Kidney (tissue), 14 donors: ENCODE data around the gene NTRK1. TPM values are rescaled to one million over a fixed set of nuclear protein-coding genes. Genes with fewer than 3 reads are reported as not detected.

Source experiments
- DNase-seq, 5 donors: peaks; one replicate each; pipeline ENCODE4 v3.0.0-alpha.2; 2013 to 2020
- FAIRE-seq: peaks from 2 replicates; lab custom pipeline; 2012; peaks lifted over from hg19 to GRCh38; lab: Jason Lieb, UNC
- H3K27ac ChIP-seq, 2 donors: one replicate each; pipeline ENCODE4 v1.7.0; 2013; ENCODE audit warnings: low read depth in 2 of 2, low read length in 2 of 2, inconsistent platforms in 1 of 2
- H3K27me3 ChIP-seq: one replicate; pipeline ENCODE4 v1.7.1; 2013; ENCODE audit warnings: low read length, inconsistent platforms; ENCODE audit not compliant: control insufficient read depth, insufficient read depth
- H3K36me3 ChIP-seq, 3 donors: one replicate each; pipeline versions ENCODE4 v1.7.0 to v1.7.1; 2013; ENCODE audit warnings: low read length in 3 of 3, control low read depth in 1 of 3, inconsistent platforms in 1 of 3; ENCODE audit not compliant: insufficient read depth in 3 of 3, control insufficient read depth in 2 of 3
- H3K4me1 ChIP-seq, 3 donors: one replicate each; pipeline versions ENCODE4 v1.7.0 to v1.7.1; 2013; ENCODE audit warnings: low read length in 3 of 3, inconsistent platforms in 1 of 3, low read depth in 1 of 3; ENCODE audit not compliant: control insufficient read depth in 2 of 3, insufficient read depth in 2 of 3
- H3K4me3 ChIP-seq, 3 donors: one replicate each; pipeline versions ENCODE4 v1.7.0 to v1.8.1; 2013; ENCODE audit warnings: low read length in 3 of 3, control low read depth in 1 of 3, inconsistent platforms in 1 of 3
- H3K9ac ChIP-seq, 3 donors: one replicate each; pipeline versions ENCODE4 v1.7.0 to v1.7.1; 2013; ENCODE audit warnings: low read length in 3 of 3, control low read depth in 1 of 3, inconsistent platforms in 1 of 3
- H3K9me3 ChIP-seq, 3 donors: one replicate each; pipeline versions ENCODE4 v1.7.0 to v1.7.1; 2013; ENCODE audit warnings: low read length in 3 of 3, control low read depth in 1 of 3, inconsistent platforms in 1 of 3; ENCODE audit not compliant: control insufficient read depth in 2 of 3, insufficient read depth in 1 of 3
- CTCF ChIP-seq: IDR thresholded peaks from 3 replicates; pipeline ENCODE4 v1.5.1; 2012; ENCODE audit warnings: mild to moderate bottlenecking, moderate library complexity, borderline replicate concordance; ENCODE audit not compliant: insufficient read depth; ENCODE audit errors: extremely low read depth
- intact Hi-C: fragments of 100-400 bp; cut with DNase I; formaldehyde crosslinking; loops from one replicate; pipeline ENCODE4 v1.11.1; 2022
- polyA plus RNA-seq: library from polyadenylated mRNA; stranded (reverse); fragments of 350-450 nt; fragmentation: Illumina TruSeq; extraction: RNeasy Lipid Tissue Mini Kit (QIAGEN cat#74804); gene quantifications from one replicate; pipeline ENCODE4 v1.2.3, GENCODE V29; 2014; ENCODE audit warnings: low read depth, low replicate concordance; ENCODE audit not compliant: insufficient read depth
- total RNA-seq: library from RNA; stranded (reverse); fragmentation: NEBNext Ultra II Directional; extraction: Animal tissue kit (Norgen Biotek cat#: 25700); gene quantifications from one replicate; pipeline ENCODE4 v1.2.1, GENCODE V29; 2021
- donor health status: control.
- donor health status: control.
- donor health status: control.
- donor health status: control.
- donor health status: control.
- donor health status: DM: yes; HTN: yes; CAD: no.
- donor health status: Normal renal cell carcinoma (clear cell type).

The NTRK1 gene
- total and polyA plus RNA-seq, 2 donors from 2014 or later = 1.0 to 1.3 TPM

GRCh38 chr1:156865258-156865657 is 4.6 kb downstream of the NTRK1 start:
- DNase-seq = no peak
- no peaks in the 10 kb centered on the region for H3K36me3 ChIP-seq
- no peak overlapping the region for H3K4me3 ChIP-seq
- FAIRE-seq = no peak
- H3K27ac ChIP-seq = no peak overlapping the region
- no peak for TF ChIP-seq CTCF
- H3K9me3 ChIP-seq = no peaks in the 10 kb centered on the region
- H3K9ac ChIP-seq = no peak overlapping the region
- intact Hi-C loops = no loop called here
- H3K27me3 ChIP-seq = peaks cover 12% of the 10 kb centered on the region
- H3K4me1 ChIP-seq = peaks cover 0 to 2% (median 0%) of the 10 kb centered on the region in 3 donors

GRCh38 chr1:156865865-156866248 is 5.2 kb downstream of the NTRK1 start:
- no peak overlapping the region for H3K9ac ChIP-seq
- no peaks in the 10 kb centered on the region for H3K9me3 ChIP-seq
- H3K36me3 ChIP-seq = no peaks in the 10 kb centered on the region
- TF ChIP-seq CTCF = no peak
- DNase-seq (no peak), FAIRE-seq (no peak)
- H3K27me3 ChIP-seq = peaks cover 12% of the 10 kb centered on the region
- no peak overlapping the region for H3K4me3 ChIP-seq
- no peaks in the 10 kb centered on the region for H3K4me1 ChIP-seq
- intact Hi-C loops = no loop called here
- H3K27ac ChIP-seq = no peak overlapping the region

GRCh38 chr1:156866249-156866909 is 5.7 kb downstream of the NTRK1 start:
- H3K4me3 ChIP-seq = no peak overlapping the region
- H3K27ac ChIP-seq = no peak overlapping the region
- no peak overlapping the region for H3K9ac ChIP-seq
- no peak for TF ChIP-seq CTCF
- H3K27me3 ChIP-seq = peaks cover 10% of the 10 kb centered on the region
- no peak for FAIRE-seq
- no peaks in the 10 kb centered on the region for H3K4me1 ChIP-seq
- DNase-seq = peak in 2 of 5 donors; percentile 54 to 61
- no peaks in the 10 kb centered on the region for H3K9me3 ChIP-seq
- intact Hi-C loops = no loop called here
- no peaks in the 10 kb centered on the region for H3K36me3 ChIP-seq

GRCh38 chr1:156868341-156868740 is 7.7 kb downstream of the NTRK1 start:
- H3K27ac ChIP-seq = no peak overlapping the region
- no peaks in the 10 kb centered on the region for H3K9me3 ChIP-seq
- H3K4me1 ChIP-seq = no peaks in the 10 kb centered on the region
- no peaks in the 10 kb centered on the region for H3K36me3 ChIP-seq
- H3K27me3 ChIP-seq = peaks cover 3% of the 10 kb centered on the region
- intact Hi-C loops = no loop called here
- H3K9ac ChIP-seq = no peak overlapping the region
- DNase-seq (peak in 1 of 5 donors; percentile 59), FAIRE-seq (no peak)
- no peak for TF ChIP-seq CTCF
- no peak overlapping the region for H3K4me3 ChIP-seq
